Gastroesophageal sphincter (tissue), 4 donors: Measurements from ENCODE around the gene HAO2. TPM values are rescaled to one million over a fixed set of nuclear protein-coding genes. Genes with fewer than 3 reads are reported as not detected.

Experiments
- ATAC-seq: fragments of 150-250 bp; one replicate; pipeline ENCODE4 v1.9.1; 2016; ENCODE audit warnings: mild to moderate bottlenecking, moderate library complexity
- H3K27ac ChIP-seq, 4 donors: fragments of 200-600 bp; sonication (generic) in 3 of 4; 1 replicate in 3 of 4; 2 replicates in 1 of 4; pipeline ENCODE4 v1.5.1; 2016 to 2019
- H3K27me3 ChIP-seq: fragments of 200-600 bp; sonication (generic); one replicate; pipeline ENCODE4 v1.5.1; 2019
- H3K36me3 ChIP-seq, 2 donors: fragments of 200-600 bp; sonication (generic); one replicate each; pipeline ENCODE4 v1.5.1; 2019; ENCODE audit warnings: control low read depth in 1 of 2
- H3K4me1 ChIP-seq, 3 donors: fragments of 200-600 bp; sonication (generic); 1 replicate in 2 of 3; 2 replicates in 1 of 3; pipeline ENCODE4 v1.5.1; 2016 to 2019; ENCODE audit warnings: control low read depth in 2 of 3
- H3K4me3 ChIP-seq, 2 donors: fragments of 200-600 bp; sonication (generic); one replicate each; pipeline ENCODE4 v1.5.1; 2019; ENCODE audit warnings: mild to moderate bottlenecking in 1 of 2, moderate library complexity in 1 of 2
- H3K9me3 ChIP-seq, 3 donors: fragments of 200-600 bp; sonication (generic); one replicate each; pipeline ENCODE4 v1.5.1; 2017 to 2019; ENCODE audit warnings: control low read depth in 2 of 3
- EP300 ChIP-seq: sonication (generic); formaldehyde crosslinking; IDR thresholded peaks from one replicate; pipeline ENCODE4 v1.6.1; 2017; ENCODE audit warnings: antibody characterized with exemption, mild to moderate bottlenecking
- POLR2A ChIP-seq, 2 donors: fragments of 450-650 bp; IDR thresholded peaks; one replicate each; pipeline ENCODE4 v1.6.1; 2017; ENCODE audit warnings: antibody characterized with exemption in 2 of 2, mild to moderate bottlenecking in 2 of 2, moderate library complexity in 1 of 2
- POLR2AphosphoS5 ChIP-seq: sonication (generic); formaldehyde crosslinking; IDR thresholded peaks from one replicate; pipeline ENCODE4 v1.6.1; 2017; ENCODE audit warnings: antibody characterized with exemption
- WGBS, 2 donors: methylation state at CpG; one replicate each; pipeline ENCODE4 v1.1.5; 2018; ENCODE audit warnings: low coverage in 1 of 2; 5-methylcytosine and 5-hydroxymethylcytosine counted together
- total RNA-seq, 4 donors: library from RNA; depleted of rRNA; stranded (reverse); fragments of >200 nt; gene quantifications; one replicate each; pipeline ENCODE4 v1.1.0, GENCODE V29; 2016
- TF ChIP-seq, protein P1 (sequence below), 4 experiments: fragments of 200-600 bp in 2 of 4; fragments of 450-650 bp in 2 of 4; sonication (generic) in 1 of 4; IDR thresholded peaks; one replicate each; pipeline ENCODE4 v1.5.1; 2017 to 2019; ENCODE audit warnings: antibody characterized with exemption in 4 of 4, mild to moderate bottlenecking in 2 of 4, moderate library complexity in 2 of 4

The HAO2 gene
- total RNA-seq, 4 donors from 2014 or later = not detected

DNA sequence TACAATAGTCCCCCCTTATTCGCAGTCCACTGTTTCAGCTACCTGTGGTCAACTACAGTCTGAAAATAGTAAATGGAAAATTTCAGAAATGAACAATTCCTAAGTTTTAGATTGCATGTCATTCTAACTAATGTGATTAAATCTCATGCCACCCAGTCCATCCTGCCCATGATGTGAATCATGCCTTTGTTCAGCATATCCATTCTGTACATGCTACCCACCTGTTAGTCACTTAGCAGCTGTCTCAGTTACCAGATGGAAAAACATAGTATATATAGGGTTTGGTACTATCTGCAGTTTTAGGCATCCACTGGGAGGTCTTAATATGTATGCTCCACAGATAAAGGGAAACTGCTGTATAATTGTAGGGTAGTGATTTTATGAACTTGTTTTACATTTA, 16.6 kb upstream of the HAO2 start:
- Histone ChIP-seq H3K27me3 (no peaks in the 10 kb centered on the region), H3K9me3 (no peaks in the 10 kb centered on the region), H3K27ac (no peak overlapping the region), H3K4me3 (no peak overlapping the region), H3K36me3 (no peaks in the 10 kb centered on the region), H3K4me1 (no peaks in the 10 kb centered on the region)
- WGBS, 2 donors = 79 to 91% methylated on average over 1 of the region's 1 CpG
- TF ChIP-seq POLR2A (IDR thresholded peaks at IDR 0.05) (no peak), POLR2AphosphoS5 (no peak), EP300 (no peak)
- TF ChIP-seq, protein P1, sequence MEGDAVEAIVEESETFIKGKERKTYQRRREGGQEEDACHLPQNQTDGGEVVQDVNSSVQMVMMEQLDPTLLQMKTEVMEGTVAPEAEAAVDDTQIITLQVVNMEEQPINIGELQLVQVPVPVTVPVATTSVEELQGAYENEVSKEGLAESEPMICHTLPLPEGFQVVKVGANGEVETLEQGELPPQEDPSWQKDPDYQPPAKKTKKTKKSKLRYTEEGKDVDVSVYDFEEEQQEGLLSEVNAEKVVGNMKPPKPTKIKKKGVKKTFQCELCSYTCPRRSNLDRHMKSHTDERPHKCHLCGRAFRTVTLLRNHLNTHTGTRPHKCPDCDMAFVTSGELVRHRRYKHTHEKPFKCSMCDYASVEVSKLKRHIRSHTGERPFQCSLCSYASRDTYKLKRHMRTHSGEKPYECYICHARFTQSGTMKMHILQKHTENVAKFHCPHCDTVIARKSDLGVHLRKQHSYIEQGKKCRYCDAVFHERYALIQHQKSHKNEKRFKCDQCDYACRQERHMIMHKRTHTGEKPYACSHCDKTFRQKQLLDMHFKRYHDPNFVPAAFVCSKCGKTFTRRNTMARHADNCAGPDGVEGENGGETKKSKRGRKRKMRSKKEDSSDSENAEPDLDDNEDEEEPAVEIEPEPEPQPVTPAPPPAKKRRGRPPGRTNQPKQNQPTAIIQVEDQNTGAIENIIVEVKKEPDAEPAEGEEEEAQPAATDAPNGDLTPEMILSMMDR (IDR thresholded peaks at IDR 0.05) = no peak
- ATAC-seq = no peak

DNA sequence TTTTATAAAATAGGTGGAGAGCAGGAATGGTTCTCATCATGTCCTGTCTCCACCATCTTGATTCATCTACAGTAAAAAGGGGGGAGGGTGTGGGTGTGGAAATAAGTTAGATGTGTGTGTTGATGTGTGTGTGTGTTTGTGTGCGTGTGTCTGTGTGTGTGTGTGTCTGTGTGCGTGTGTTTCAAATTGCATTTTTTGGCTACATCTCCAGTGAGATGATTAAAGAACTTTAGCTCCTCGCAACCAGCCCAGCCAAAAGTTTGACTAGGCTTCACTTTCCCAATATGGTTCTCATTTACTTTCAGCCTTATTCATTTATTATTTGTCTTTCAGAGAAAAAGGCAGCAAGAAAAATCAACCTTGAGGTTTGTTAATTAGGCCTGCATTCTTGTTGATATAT, 14.7 kb upstream of the HAO2 start:
- H3K27ac ChIP-seq = no peak overlapping the region
- H3K4me1 ChIP-seq = no peaks in the 10 kb centered on the region
- TF ChIP-seq, protein P1 (IDR thresholded peaks at IDR 0.05) = no peak
- no peak for TF ChIP-seq POLR2A (IDR thresholded peaks at IDR 0.05)
- no peak for TF ChIP-seq POLR2AphosphoS5
- TF ChIP-seq EP300 = no peak
- no peaks in the 10 kb centered on the region for H3K9me3 ChIP-seq
- ATAC-seq = no peak
- 67 to 80% methylated on average over 3 of the region's 3 CpGs for WGBS, 2 donors
- peaks cover 5% of the 10 kb centered on the region for H3K27me3 ChIP-seq
- H3K36me3 ChIP-seq = no peaks in the 10 kb centered on the region
- H3K4me3 ChIP-seq = no peak overlapping the region

DNA sequence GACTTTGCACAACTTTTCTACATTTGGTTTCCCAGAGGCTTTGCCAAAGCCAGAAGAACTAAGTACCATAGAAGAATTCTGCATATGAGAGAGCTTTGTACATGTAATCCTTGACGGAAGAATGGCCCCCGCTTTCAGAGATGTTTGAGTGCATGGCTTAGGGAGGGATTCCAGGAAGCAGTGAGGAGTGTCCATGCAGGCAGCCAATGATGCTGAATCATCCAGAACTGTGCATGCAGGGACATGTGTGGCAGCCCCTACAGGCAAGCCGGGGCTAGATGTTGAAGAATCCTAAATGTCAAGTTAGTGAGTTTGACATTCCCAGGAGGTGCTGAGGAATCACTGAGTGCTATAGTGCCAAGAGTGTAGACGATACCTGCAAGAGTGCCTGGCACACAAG, 9.9 kb upstream of the HAO2 start:
- Histone ChIP-seq H3K36me3 (no peaks in the 10 kb centered on the region), H3K4me3 (no peak overlapping the region), H3K4me1 (no peaks in the 10 kb centered on the region), H3K27ac (no peak overlapping the region), H3K9me3 (no peaks in the 10 kb centered on the region), H3K27me3 (peaks cover 5% of the 10 kb centered on the region)
- WGBS, 2 donors = 78 to 85% methylated on average over 2 to 4 of the region's 4 CpGs
- ATAC-seq = no peak
- TF ChIP-seq POLR2A (IDR thresholded peaks at IDR 0.05) (no peak), POLR2AphosphoS5 (no peak), EP300 (no peak)
- TF ChIP-seq, protein P1 (IDR thresholded peaks at IDR 0.05) = no peak

DNA sequence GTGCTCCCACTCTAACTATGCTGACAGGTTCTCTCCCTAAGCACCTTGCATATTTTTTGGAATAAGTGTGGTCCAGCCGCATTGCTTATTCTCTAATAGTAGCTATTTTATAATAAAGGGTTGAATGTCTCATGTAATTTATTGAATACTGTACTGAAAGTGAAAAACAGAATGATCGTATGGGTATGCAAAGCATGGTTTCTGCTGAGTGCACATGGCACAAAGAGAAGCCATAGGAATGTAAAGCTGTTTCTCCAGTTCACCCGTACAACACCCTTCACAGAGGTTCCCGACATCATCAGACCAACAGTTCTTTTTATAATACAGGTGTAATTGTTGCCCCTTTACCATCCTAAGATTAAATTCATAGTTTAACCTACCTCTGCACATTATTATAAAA, 8.9 kb upstream of the HAO2 start:
- Histone ChIP-seq H3K9me3 (no peaks in the 10 kb centered on the region), H3K27ac (no peak overlapping the region), H3K36me3 (no peaks in the 10 kb centered on the region), H3K4me3 (no peak overlapping the region), H3K27me3 (peaks cover 5% of the 10 kb centered on the region), H3K4me1 (no peaks in the 10 kb centered on the region)
- 86 to 94% methylated on average over 3 to 4 of the region's 4 CpGs for WGBS, 2 donors
- no peak for ATAC-seq
- TF ChIP-seq, protein P1 (IDR thresholded peaks at IDR 0.05) = no peak
- TF ChIP-seq POLR2AphosphoS5 = no peak
- TF ChIP-seq EP300 = no peak

DNA sequence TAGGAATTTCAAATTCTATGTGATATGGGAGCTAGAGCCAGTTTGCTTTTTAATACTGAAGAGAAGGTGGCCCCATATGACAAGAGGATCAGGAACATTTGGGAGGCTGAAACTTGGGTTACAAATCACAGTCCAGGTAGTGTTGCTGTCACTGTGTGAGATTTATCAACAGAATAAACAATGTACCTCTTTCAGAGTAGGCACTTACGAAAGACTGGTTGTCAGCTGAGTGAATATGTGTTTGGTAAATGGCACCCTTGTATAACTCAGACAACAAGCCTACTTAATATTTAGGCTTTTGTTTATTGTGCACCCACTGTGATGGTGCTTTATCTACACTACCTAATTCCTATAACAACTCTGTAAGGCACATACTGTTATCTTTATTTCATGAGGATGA, 7.4 kb upstream of the HAO2 start:
- Histone ChIP-seq H3K4me1 (no peaks in the 10 kb centered on the region), H3K9me3 (no peaks in the 10 kb centered on the region), H3K27me3 (peaks cover 5% of the 10 kb centered on the region), H3K36me3 (no peaks in the 10 kb centered on the region), H3K4me3 (no peak overlapping the region), H3K27ac (no peak overlapping the region)
- ATAC-seq = no peak
- TF ChIP-seq EP300 (no peak), POLR2AphosphoS5 (no peak), POLR2A (IDR thresholded peaks at IDR 0.05) (no peak)
- TF ChIP-seq, protein P1 (IDR thresholded peaks at IDR 0.05) = no peak
- 68 to 89% methylated on average over 1 of the region's 1 CpG for WGBS, 2 donors
